Vagina (tissue), 2 donors: ENCODE measurements around the gene SELPLG.

Experiments
- CTCF ChIP-seq, 3 experiments: fragments of 450-650 bp in 2 of 3; fragments of 200-600 bp in 1 of 3; sonication (generic) in 1 of 3; IDR thresholded peaks; one replicate each; pipeline ENCODE4 v1.5.1; 2017 to 2019; ENCODE audit warnings: antibody characterized with exemption in 3 of 3, mild to moderate bottlenecking in 2 of 3, moderate library complexity in 2 of 3
- POLR2A ChIP-seq, 2 donors: fragments of 450-650 bp; IDR thresholded peaks; one replicate each; pipeline ENCODE4 v1.6.1; 2017; ENCODE audit warnings: antibody characterized with exemption in 2 of 2, mild to moderate bottlenecking in 2 of 2, moderate library complexity in 2 of 2
- POLR2AphosphoS5 ChIP-seq, 2 donors: sonication (generic); formaldehyde crosslinking; IDR thresholded peaks; one replicate each; pipeline ENCODE4 v1.9.0; 2017; ENCODE audit warnings: antibody characterized with exemption in 2 of 2, mild to moderate bottlenecking in 2 of 2, low read depth in 1 of 2; ENCODE audit not compliant: insufficient read depth in 1 of 2

- no peak for TF ChIP-seq CTCF (IDR thresholded peaks at IDR 0.05)
- TF ChIP-seq POLR2A (IDR thresholded peaks at IDR 0.05) = no peak
- TF ChIP-seq POLR2AphosphoS5 (IDR thresholded peaks at IDR 0.05; ENCODE audit: insufficient read depth in 1 of 2, low read depth in 1 of 2) = no peak
Observed at GRCh38 chr12:108577458-108577857, 56.2 kb downstream of the SELPLG start.
